Measurements from ENCODE around the gene VPS52. TPM values are rescaled to one million over a fixed set of nuclear protein-coding genes. Genes with fewer than 3 reads are reported as not detected.

The VPS52 gene
- polyA plus RNA-seq, 1 donor from 2014 or later: 29.1 TPM

GRCh38 chr6:33295621-33296369 is 24.1 kb upstream of the VPS52 start:
- Histone ChIP-seq H3K4me2 (ENCODE audit: low read length) (no peak overlapping the region), H3K9me3 (ENCODE audit: low read length) (no peaks in the 10 kb centered on the region), H3K9ac (ENCODE audit: low read length) (no peak overlapping the region), H3K4me3 (ENCODE audit: low read length) (no peak overlapping the region), H3K27me3 (ENCODE audit: insufficient read depth, low read depth, low read length) (no peaks in the 10 kb centered on the region), H4K20me1 (ENCODE audit: insufficient read depth) (no peaks in the 10 kb centered on the region), H3K79me2 (replicated peaks; ENCODE audit: insufficient read depth, low read length) (peaks cover 2% of the 10 kb centered on the region), H3K36me3 (ENCODE audit: insufficient read depth, low read length) (no peaks in the 10 kb centered on the region), H2AFZ (ENCODE audit: low read depth, low read length) (no peak overlapping the region), H3K27ac (ENCODE audit: low read length) (no peak overlapping the region), H3K9me2 (ENCODE audit: insufficient read depth, low read length) (no peaks in the 10 kb centered on the region), H3F3A (ENCODE audit: insufficient read depth, low read length, poor library complexity, severe bottlenecking) (no peaks in the 10 kb centered on the region)
- TF ChIP-seq EP300 (conservative IDR thresholded peaks at IDR 0.05; ENCODE audit: poor library complexity, severe bottlenecking) (no peak), MXI1 (conservative IDR thresholded peaks at IDR 0.05; ENCODE audit: poor library complexity, severe bottlenecking) (no peak), TAF1 (IDR thresholded peaks at IDR 0.05; ENCODE audit: low read depth) (no peak), POLR2AphosphoS5 (IDR thresholded peaks at IDR 0.05) (no peak)

- Histone ChIP-seq H3K4me2 (ENCODE audit: low read length) (no peak overlapping the region), H3K27ac (ENCODE audit: low read length) (no peak overlapping the region), H4K20me1 (ENCODE audit: insufficient read depth) (no peaks in the 10 kb centered on the region), H3K9me3 (ENCODE audit: low read length) (no peaks in the 10 kb centered on the region), H3K79me2 (replicated peaks; ENCODE audit: insufficient read depth, low read length) (peaks cover 11% of the 10 kb centered on the region), H3K4me3 (ENCODE audit: low read length) (no peak overlapping the region), H2AFZ (ENCODE audit: low read depth, low read length) (no peak overlapping the region), H3K36me3 (ENCODE audit: insufficient read depth, low read length) (no peaks in the 10 kb centered on the region), H3K9ac (ENCODE audit: low read length) (no peak overlapping the region), H3K9me2 (ENCODE audit: insufficient read depth, low read length) (no peaks in the 10 kb centered on the region), H3K27me3 (ENCODE audit: insufficient read depth, low read depth, low read length) (no peaks in the 10 kb centered on the region), H3F3A (ENCODE audit: insufficient read depth, low read length, poor library complexity, severe bottlenecking) (no peaks in the 10 kb centered on the region)
- TF ChIP-seq REST (IDR thresholded peaks at IDR 0.05; ENCODE audit: borderline replicate concordance): no peak
Measured at GRCh38 chr6:33294086-33294823, 22.6 kb upstream of the VPS52 start.

- H3K9me3 ChIP-seq (ENCODE audit: low read length): no peaks in the 10 kb centered on the region
- H3K79me2 ChIP-seq (replicated peaks; ENCODE audit: insufficient read depth, low read length): peaks cover 11% of the 10 kb centered on the region
- no peaks in the 10 kb centered on the region for H3F3A ChIP-seq (ENCODE audit: insufficient read depth, low read length, poor library complexity, severe bottlenecking)
- H4K20me1 ChIP-seq (ENCODE audit: insufficient read depth): no peaks in the 10 kb centered on the region
- H2AFZ ChIP-seq (ENCODE audit: low read depth, low read length): no peak overlapping the region
- H3K9ac ChIP-seq (ENCODE audit: low read length): no peak overlapping the region
- H3K27me3 ChIP-seq (ENCODE audit: insufficient read depth, low read depth, low read length): no peaks in the 10 kb centered on the region
- no peaks in the 10 kb centered on the region for H3K36me3 ChIP-seq (ENCODE audit: insufficient read depth, low read length)
- no peak for TF ChIP-seq REST (IDR thresholded peaks at IDR 0.05; ENCODE audit: borderline replicate concordance)
- TF ChIP-seq MXI1 (conservative IDR thresholded peaks at IDR 0.05; ENCODE audit: poor library complexity, severe bottlenecking): no peak
- TF ChIP-seq SMC3 (conservative IDR thresholded peaks at IDR 0.05; ENCODE audit: poor library complexity): no peak
- no peak for TF ChIP-seq TAF1 (IDR thresholded peaks at IDR 0.05; ENCODE audit: low read depth)
- no peak for TF ChIP-seq RAD21 (conservative IDR thresholded peaks at IDR 0.05)
- no peak for TF ChIP-seq CTCF (IDR thresholded peaks at IDR 0.05; ENCODE audit: poor library complexity, severe bottlenecking)
- no peak for TF ChIP-seq EZH2 (IDR thresholded peaks at IDR 0.05; ENCODE audit: borderline replicate concordance, insufficient read depth, low read length, poor library complexity, severe bottlenecking)
- TF ChIP-seq EP300 (conservative IDR thresholded peaks at IDR 0.05; ENCODE audit: poor library complexity, severe bottlenecking): no peak
- no peak for TF ChIP-seq POLR2AphosphoS5 (IDR thresholded peaks at IDR 0.05)
- no peak overlapping the region for H3K4me3 ChIP-seq (ENCODE audit: low read length)
- H3K4me2 ChIP-seq (ENCODE audit: low read length): no peak overlapping the region
- no peaks in the 10 kb centered on the region for H3K9me2 ChIP-seq (ENCODE audit: insufficient read depth, low read length)
- no peak overlapping the region for H3K27ac ChIP-seq (ENCODE audit: low read length)
Measured at GRCh38 chr6:33292996-33293682, 21.5 kb upstream of the VPS52 start.

Measured in neural cell (in vitro differentiated cells).